Stimulated activated CD4-positive, alpha-beta T cell treated with anti-CD3 and anti-CD28 coated beads, Interleukin-15, amount 100 ng/mL, for 24 hours (primary cell): ENCODE measurements around the gene CPOX.
"Not testable (repeated sequence)": the region's sequence is repeated elsewhere in the genome, so short reads cannot be mapped to it uniquely, and the experiment has no call there.

ENCODE experiments used
- DNase-seq: peaks from one replicate; pipeline ENCODE4 v3.0.0-alpha.2; 2020

Gene CPOX

DNA sequence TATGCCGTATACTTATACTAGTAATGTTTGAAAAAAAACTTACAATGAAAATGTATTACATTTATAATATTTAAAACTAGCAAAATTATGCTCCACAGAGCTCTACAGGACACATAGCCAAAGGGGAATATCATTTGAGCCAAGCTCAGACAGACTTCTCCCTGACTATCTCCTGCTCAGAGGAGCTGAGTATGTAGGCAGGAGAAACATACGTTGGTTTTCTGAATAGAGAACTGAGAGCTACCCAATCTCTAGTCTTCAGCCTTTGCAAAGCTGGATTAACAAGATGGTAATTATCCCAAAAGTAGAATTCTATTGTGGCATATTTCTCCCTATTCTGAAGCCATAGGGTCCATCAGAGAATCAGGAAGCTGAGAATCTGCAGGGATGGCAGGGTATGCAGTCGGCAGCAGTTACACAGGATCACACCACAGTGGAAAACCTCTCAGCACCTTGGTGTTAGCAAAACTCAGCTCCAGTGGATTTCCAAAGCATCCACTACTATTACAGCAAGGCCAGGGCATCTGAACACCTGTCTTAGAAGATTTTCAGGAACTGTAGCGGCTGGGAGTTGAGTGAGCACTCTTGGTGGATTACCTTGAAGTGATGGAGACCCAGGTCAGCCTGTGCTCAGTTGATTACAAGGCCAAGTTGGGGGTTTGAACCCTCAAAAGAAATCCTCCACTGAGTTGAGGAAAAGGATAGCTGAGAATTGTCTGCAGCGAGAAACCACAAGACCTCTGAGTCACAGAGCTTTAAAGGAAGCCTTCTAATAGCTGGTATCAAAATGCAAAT lies 31.5 kb downstream of the CPOX start:
- no peak for DNase-seq

DNA sequence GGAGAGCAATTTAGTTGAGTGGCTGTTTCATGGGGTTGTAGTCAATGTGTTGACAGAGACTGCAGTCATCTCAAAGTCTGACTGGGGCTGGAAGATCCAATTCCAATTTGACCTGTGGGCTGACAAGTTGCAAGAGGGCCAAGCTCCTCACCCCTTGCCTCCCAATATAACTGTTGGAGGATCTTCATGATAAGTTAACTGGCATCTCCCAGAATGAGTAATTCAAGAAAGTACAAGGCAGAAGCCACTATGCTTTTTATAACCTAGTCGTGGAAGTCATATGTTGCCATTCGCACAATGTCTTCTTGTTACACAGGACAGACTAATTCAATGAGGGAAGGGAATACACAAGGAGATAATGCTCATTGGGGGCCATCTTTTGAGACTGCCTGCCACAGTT lies 32.5 kb downstream of the CPOX start:
- DNase-seq: no peak

DNA sequence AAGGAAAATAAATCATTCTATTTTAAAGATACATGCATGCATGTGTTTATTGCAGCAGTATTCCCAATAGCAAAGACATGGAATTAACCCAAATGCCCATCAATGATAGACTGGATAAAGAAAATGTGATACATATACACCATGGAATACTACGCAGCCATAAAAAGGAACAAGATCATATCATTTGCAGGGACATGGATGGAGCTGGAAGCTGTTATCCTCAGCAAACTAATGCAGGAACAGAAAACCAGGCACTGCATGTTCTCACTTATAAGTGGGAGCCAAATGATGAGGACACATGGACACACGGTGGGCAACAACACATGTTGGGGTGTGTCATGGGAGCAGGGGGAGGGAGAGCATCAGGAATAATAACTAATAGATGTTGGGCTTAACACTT lies 33.6 kb downstream of the CPOX start:
- not testable (repeated sequence) for DNase-seq

DNA sequence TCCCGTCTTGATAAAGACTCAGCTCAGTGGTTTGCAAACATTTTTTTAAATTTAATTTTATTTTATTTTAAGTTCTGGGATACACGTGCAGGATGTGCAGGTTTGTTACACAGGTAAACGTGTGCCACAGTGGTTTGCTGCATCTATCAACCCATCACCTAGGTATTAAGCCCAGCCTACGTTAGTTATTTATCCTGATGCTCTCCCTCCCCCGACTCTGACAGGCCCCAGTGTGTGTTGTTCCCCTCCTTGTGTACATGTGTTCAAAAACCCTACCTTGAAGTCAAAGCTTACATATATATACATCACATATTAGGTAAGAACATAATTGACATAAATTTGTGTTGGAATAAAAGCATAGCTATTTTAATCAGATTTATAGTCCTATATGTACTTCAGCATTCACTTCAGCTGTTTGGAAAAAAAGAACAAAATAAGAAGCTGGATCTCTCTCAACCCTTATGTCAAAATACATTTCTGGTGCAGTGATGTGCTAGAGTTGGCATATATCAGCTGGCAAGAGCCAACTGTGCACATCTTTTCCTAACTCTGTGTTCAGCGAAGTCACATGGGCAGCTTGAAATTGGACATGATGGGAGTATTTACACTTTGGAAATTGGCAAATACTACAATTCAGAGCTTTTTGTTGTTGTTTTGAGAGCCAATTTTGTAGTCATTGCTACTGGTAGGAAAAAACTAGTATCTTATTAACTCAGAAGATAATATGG lies 35.1 kb downstream of the CPOX start:
- no peak for DNase-seq

DNA sequence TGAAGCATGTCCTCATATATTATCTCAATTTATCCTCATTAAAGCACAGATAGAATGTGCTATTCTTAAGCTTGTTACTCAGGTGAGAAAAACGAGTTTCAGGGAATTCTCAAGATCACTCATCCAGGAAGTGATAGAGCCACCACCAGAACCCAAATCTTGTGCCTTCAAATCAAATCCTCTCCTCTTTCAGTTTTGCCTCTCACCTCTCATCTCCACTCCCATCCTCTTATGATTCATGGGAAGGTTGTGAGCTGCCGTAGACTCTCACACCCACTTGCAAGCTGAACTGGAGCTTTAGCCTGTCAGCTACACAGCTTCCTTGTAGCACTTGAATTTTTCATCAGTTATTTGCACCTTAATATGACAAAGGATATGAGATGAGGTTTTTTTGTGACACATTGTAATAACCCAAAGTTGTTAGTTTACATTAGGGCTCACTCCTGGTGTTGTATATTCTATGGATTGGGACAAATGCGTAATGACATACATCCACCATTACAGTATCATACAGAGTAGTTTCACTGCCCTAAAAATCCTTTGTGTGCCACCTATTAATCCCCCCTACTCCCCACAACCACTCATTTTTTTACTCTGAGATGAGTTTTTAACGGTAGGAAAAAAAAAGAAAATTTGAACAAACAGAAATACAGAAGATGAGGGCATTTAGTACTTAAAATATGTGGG lies 35.9 kb downstream of the CPOX start:
- DNase-seq: peak; percentile 67

DNA sequence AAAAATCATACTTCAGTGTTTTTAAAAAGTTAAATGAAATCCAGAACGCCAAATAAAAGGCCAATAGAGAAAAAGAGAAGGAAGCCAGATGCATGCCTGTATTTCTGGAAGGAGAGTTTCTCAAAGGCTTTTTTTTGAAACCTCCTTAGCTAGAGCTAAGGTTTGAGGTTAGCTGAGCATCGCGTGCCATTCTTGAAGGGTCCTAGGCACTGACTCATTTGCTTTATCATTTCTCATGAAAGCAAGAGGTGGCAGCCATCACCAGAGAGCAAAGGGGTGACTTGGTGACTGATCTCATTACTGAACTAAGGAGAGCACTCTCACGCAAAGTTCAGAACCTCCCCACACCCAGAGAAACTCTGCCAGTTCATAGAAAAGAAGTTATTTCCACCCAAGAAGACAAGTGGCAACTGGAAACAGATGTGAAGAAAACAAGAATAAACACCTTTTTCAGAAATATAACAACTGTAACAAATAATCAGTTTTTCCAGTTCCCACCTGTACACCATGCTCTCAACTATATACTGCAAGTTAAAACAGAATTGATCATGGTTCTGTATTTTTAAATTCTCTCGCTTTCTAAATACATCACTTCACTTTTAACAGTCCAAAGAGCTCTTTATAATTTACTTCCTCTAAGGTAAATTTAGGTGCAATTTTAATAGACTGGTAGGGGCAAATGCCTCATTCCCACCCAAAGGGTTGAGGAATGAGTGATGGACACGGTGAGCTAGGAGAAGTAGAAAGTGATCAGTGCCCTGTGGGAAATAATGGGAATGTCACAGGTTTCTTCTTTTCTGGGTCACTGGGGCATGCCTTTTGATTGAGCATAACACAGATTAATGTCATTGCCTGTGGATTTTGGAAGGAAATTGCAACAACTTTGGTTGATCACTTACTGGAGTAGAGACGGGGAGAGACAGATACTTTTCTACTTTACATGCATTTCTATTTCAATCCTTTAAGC lies 37.0 kb downstream of the CPOX start:
- peak; percentile 82 for DNase-seq

DNA sequence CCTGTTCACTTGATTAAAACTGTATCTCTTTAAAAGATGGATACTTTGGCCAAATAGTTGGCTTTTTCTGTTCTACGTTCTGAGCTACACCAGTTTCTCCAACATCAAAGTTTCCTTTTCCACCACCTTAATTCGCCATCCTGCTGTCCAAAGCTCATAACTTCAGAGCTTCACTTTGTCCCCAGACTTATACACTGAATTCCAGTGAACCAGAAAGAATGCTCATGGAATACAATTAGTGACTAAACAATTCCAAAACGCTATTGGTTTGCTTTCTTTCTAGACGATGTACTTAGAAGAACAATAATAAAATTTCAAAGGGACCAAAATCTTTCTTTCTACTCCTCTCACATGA lies 38.4 kb downstream of the CPOX start:
- DNase-seq: no peak

DNA sequence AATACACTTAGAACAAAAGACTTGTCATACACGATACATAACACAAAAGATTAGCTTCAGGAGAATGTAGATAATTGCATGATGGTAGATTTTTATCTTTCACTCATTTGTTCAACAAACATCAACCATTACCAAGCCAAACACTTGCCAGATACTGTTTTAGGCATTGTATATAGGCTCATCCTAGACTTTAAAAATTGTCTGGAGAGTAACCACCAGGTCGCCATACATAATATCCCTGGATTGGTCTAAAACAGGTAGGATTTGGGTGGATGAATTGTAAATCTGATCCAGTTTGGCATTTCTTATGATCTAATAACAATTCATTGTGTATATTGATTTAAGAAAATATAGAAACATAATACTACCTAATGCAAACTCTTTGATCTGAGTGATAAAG lies 38.8 kb downstream of the CPOX start:
- no peak for DNase-seq

DNA sequence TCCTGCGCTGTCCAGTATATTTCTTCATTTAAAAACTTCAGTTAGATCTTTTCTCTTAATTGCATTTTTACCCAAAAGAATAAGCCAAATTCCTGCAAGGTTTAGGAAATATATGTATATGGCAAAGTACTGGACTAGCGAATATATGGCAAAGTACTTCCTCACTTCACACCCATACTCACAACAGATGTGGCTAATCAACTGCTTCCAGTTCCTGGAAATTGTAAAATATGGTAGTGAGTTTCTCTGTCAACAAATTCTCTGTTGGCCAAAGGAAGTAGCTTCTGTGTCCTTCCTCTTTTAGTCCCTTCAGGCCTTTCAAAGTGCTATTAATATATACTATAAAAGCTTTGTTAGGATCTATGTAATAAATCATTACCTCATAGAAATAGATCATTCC lies 39.7 kb downstream of the CPOX start:
- DNase-seq: no peak

DNA sequence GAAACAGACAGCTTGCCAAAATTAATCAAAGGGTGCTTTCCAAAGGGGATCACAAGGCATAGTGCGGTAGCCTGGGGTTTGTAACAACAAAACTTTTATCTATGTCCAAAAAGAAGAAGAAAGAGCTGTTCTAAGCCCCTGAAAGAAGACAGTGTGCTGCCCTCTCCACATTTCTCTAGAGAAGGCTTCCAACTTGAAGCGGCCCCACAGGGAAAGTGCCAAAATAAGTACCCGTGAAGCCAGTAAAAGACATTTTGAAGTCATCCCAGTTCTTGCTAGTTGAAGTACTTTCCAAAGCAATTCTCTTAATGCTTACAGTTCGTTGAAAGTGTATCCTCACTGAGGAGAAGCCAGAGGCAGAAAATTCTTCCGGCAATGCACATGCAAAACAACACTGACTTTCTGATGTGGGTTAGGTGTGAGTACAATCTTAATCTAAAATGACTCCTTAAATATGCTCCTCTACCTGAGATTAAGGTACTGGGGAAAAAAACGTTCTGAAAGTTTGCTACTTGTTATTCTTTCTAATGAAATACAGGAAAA lies 40.3 kb downstream of the CPOX start:
- DNase-seq: no peak

DNA sequence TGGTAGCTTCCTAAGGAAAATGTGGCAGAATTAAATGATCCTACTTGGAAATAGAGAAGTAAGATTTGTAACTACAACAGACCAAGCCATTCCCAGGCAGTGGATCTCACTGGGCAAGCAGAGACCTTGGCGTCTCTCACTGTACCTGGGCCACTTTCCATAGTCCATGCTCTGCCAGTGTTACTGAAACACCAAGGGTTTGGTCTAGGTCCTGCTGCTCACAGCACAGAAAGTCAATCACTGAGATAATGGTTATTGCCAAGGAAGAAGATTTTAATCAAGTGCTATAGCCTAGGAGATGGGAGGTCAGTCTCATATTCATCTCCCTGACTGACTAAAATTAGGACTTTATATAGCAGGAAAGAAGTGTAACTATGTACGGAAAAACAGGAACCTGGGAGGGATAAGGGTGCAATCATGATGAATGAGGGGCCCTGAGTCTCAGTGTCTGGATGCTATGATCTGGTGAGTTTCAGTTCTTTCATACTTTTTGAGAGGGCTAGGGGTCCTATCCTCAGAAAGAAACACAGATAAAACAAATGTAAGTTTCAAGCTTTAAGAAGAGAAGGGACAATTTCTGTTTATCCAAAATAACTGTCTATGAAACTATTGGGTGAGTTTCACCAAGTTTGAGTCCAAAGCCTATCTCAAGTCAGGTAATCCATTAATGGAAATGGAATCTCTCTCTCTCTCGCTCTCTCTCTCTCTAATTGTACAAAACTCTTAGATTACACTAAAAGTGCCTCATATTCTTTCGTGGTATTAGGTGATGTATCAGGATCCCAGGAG lies 41.0 kb downstream of the CPOX start:
- no peak for DNase-seq

DNA sequence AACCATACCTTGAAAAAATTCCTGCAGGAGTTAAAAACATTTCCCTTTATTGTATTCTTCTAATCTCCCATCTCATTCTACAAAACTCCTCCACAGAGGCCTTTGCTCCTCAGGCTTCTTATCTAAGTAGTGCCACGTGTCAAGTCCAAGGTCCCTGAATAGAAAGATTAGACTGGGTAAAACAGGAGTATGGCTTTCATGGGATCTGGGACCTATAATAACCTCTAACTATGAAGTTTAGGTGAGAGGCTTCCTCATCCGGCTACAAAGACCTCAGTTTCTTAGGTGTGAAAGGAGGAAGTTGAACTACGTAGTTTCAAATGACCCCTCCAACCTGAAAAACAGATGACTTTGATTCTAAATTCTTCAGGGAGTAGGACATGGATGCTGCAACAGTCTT lies 41.7 kb downstream of the CPOX start:
- DNase-seq: no peak

DNA sequence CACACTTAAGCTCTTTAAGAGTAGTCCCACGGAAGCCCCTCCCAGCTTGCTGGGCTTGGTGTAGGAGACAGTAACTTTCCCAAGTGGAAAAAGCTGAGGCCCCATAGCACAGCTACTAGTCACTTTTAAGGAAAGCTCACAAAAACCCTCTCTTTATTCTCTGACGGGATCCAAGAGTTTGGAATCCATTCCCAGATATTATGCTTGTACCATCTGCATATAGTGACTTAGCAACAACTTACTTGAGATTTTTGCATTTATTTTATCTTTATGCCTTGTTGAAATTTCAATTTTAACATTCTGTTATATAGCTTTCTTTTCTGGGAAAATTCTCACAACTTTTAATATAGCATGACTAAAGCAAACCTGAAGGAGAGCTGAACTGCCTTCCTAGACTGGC lies 42.2 kb downstream of the CPOX start:
- DNase-seq: no peak

DNA sequence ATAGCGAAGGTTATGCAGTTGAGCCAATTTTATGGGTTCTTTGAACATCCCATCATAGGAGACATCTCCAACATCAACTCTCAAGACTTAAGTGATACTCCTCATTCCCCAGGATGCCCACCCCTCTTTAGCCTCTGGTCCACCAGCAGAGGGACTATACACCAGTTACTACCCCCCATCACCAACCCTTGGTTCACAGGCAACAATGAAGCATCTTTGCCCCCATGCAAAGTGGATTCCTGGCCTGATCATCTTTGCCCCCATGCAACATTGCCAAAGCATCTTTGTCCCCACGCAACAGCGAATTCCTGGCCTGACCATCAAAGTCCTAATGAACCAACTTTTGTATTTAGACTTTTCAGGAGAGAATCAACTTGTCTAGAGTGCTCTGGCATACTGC lies 42.6 kb downstream of the CPOX start:
- DNase-seq: no peak

DNA sequence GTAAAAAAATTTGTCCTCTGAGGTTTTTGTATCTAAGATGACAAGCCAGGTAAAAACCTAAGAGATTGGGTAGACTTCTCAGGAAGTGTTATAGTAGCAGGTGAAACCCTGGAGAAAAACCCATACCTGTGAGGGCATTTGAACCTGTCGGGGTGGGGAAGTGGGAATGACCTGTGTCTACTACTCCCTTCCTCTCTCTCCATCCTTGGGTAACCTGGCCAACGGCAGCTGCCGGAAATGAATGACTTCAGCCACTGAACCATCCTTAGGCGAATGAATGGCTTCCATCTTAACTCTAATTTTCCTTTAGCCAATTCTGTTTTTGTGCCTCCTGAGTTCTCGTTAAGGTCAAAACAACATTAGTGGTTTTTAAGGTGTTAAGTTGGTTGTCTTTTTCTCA lies 44.9 kb downstream of the CPOX start:
- DNase-seq: no peak

DNA sequence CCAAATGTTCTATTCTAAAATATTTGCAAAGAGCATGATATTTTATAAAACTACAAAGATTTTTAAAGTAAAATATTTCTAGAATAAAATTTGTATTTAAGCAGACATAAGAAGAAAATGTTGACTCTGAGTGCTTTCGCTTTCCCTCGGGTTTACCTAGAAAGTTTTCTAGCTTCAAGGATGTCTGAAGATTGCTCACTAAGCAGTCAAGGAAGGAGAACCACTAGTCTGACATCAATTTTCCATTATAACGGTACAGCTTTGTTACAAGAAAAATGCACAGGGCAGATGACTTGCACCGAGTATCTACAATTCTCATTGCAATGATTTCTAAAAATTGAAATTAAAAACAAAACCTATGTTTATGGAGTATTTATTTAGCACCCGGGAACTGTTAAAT lies 47.5 kb downstream of the CPOX start:
- no peak for DNase-seq

DNA sequence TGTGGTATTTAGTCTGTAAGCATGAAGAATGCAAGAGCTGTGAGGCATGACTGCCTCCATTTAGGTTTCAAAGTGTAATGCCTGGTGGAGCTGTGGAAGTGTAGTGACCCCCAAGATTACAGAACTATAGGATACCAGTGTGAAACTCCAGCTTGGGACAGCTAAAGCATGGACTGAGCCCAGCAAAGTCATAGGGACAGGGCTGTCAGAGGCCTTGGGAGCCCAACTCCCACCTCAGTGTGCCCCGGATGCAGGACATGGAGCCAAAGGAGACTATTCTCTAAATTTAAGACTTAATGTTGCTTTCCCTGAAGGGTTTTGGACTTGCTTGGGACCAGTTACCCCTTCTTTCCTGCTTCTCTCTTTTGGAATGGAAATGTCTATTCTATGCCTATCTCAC lies 50.8 kb downstream of the CPOX start:
- DNase-seq: no peak

DNA sequence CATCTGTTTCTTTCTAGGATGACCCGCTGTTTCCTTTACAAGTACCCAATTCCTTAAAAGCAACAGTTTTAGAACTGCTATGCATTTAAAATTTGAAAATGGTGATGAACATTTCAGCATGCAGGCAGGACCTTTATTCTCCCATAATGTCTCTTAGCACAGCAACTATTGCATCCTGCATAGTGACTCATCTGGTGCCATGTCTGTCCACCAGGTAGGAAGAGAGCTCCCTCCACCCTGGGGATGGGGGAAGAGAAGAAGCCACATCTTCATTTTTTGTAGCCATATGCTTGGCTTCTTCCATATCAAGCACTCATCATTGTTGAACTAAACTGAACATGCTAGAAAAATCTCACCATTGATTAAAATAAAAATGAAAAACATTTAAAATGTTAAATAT lies 51.7 kb downstream of the CPOX start:
- no peak for DNase-seq

DNA sequence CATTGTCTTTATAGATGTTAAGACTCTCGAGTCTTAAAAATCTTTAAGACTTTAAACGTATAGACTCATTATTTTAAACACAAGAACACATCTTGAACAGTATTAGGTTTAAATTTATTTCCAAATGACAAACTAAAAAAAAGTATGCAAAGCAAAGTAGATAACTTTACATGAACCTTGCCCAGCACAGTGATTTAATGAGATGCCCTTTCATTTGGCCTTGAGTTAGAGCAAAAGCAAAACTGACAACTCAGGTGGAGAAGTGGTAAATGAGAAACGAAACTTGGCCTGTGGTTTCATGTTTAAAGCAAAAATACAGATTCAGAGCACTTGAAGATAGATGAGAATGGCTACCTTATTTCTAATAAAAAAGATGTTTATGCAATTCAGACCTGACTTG lies 53.1 kb downstream of the CPOX start:
- no peak for DNase-seq

DNA sequence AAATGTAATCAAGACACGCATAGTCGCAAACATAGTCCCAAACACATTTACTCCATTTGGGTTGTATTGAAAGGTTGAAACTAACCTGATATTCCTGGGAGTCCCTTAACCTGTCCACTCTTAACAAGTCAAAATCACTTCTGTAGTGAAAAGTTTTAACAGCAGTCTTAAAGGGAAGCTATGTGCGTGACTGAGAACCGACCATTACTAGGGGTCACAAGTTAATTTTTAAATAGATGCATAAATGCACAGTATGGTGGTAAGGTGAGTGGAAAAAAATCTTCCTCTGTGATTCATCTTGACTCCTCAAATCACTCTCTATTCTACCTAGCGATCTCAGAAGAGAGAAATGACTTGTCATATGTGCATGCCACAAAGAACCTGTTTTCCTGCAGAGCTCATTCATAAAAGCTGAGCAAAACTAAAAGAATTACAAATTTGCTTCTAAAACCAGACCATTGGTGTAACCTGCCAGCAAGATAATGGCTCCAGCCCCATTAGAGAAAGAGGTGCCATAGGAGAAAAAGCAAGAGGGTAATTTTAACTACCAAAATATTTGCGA lies 56.9 kb downstream of the CPOX start:
- no peak for DNase-seq

DNA sequence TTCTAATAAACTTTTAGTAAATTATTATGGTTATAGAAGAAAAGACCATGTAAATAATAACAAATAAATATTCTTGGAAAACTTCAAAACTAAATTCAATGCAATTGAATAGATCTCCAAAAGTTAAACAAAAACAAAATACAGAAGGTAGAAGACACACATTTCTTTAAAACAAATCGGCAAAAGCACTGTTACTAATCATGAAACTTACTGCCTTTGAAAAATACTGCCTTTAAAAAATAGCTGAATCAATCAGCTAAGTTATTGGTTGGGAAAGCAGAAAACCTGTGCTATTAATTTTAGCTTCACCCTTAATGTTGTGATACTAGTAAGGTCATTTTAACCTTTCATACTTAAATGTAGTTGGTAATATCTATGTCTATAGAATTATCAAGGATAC lies 58.7 kb downstream of the CPOX start:
- no peak for DNase-seq

DNA sequence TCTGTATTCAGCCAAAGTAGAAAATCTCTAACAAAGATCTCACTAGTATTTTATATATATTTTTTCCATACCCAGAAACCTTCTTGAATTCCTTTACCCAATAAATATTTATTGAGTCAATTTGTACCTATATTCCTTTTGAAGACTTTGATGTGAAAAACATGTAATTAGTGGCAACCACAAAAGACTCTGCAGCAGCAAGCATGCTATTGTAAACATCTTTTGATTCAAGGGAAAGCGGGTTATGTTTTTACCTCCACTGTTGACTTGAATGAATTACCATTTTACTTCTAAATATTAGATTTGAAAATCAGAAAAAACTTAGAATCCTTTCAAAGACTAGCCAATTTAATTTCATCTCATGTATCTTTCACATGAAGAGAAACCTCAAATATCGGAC lies 59.2 kb downstream of the CPOX start:
- DNase-seq: no peak
